HCT116 (cell line): ENCODE results near the gene GRAMD4. TPM values are rescaled to one million over a fixed set of nuclear protein-coding genes. Genes with fewer than 3 reads are reported as not detected.

Source experiments
- ATAC-seq: fragments of 200-7000 bp; cut with Tn5 transposase; 2 replicates; pipeline ENCODE4 v1.9.1; 2020; ENCODE audit warnings: mild to moderate bottlenecking, moderate library complexity
- BruUV-seq: library from RNA; stranded (reverse); fragments of 400-500 nt; replicated peaks from 2 replicates; lab custom pipeline; 2021; lab: Mats Ljungman, UMichigan
- CTCF ChIA-PET: fragments of 300-600 bp; sonication (Branson Sonifier 250); formaldehyde crosslinking; loops from one replicate; lab custom pipeline; 2021; ENCODE audit warnings: antibody characterized with exemption; lab: Charles Lee
- POLR2A ChIA-PET: fragments of 300-600, 350-600 bp; sonication (Branson Sonifier 250); formaldehyde crosslinking; loops from one replicate; lab custom pipeline; 2021; ENCODE audit warnings: antibody characterized with exemption; lab: Charles Lee
- RAD21 ChIA-PET, 2 experiments: fragments of 300-600 bp; sonication (Branson Sonifier 250); formaldehyde crosslinking; loops; one replicate each; lab custom pipeline; 2023; ENCODE audit warnings: low total read pairs in 2 of 2; ENCODE audit not compliant: uncharacterized antibody in 2 of 2, unreplicated experiment in 2 of 2, low non-redundant PET in 1 of 2; lab: Charles Lee
- DNase-seq: peaks from one replicate; pipeline ENCODE4 v3.0.0-alpha.2; 2010; ENCODE audit warnings: low read depth, low spot score
- H2AFZ ChIP-seq: fragments of 200-600 bp; shearing (Covaris generic), sonication (generic); 2 replicates; pipeline ENCODE4 v1.6.1; 2017; ENCODE audit warnings: low read depth, mixed run types, mixed read lengths, antibody characterized with exemption, low read length; ENCODE audit not compliant: poor library complexity, severe bottlenecking
- H3K27ac ChIP-seq: 2 replicates; pipeline ENCODE4 v1.5.1; 2012; ENCODE audit warnings: low read depth, low read length
- H3K27me3 ChIP-seq: fragments of 200-600 bp; sonication (generic); 2 replicates; pipeline ENCODE4 v1.6.1; 2016; ENCODE audit warnings: mixed run types, low read length, mixed read lengths; ENCODE audit not compliant: insufficient read depth
- H3K36me3 ChIP-seq, 2 experiments: fragments of 200-500 bp in 1 of 2; fragments of 200-600 bp in 1 of 2; sonication (Bioruptor generic) in 1 of 2; sonication (generic) in 1 of 2; 2 replicates each; pipeline versions ENCODE4 v1.5.1 to v1.6.1; 2014 to 2016; ENCODE audit warnings: low read length in 2 of 2, inconsistent platforms in 1 of 2, mixed read lengths in 1 of 2, mixed run types in 1 of 2; ENCODE audit not compliant: insufficient read depth in 2 of 2, control insufficient read depth in 1 of 2
- H3K4me1 ChIP-seq, 2 experiments: fragments of 200-600 bp in 1 of 2; sonication (generic) in 1 of 2; 2 replicates each; pipeline versions ENCODE4 v1.5.1 to v1.6.1; 2012 to 2017; ENCODE audit warnings: low read length in 2 of 2, inconsistent platforms in 1 of 2, mild to moderate bottlenecking in 1 of 2, mixed read lengths in 1 of 2, mixed run types in 1 of 2, moderate library complexity in 1 of 2; ENCODE audit not compliant: insufficient read depth in 2 of 2, control insufficient read depth in 1 of 2
- H3K4me2 ChIP-seq: fragments of 200-600 bp; sonication (generic); 2 replicates; pipeline ENCODE4 v1.6.1; 2017; ENCODE audit warnings: mixed run types, low read length, mixed read lengths
- H3K4me3 ChIP-seq, 2 experiments: fragments of 200-600 bp in 1 of 2; sonication (generic) in 1 of 2; replicated peaks in 1 of 2; 2 replicates each; pipeline ENCODE4 v1.5.1; 2011 to 2016; ENCODE audit warnings: low read length in 2 of 2, control low read depth in 1 of 2, low read depth in 1 of 2, mild to moderate bottlenecking in 1 of 2, mixed read lengths in 1 of 2, mixed run types in 1 of 2
- H3K79me2 ChIP-seq: fragments of 200-600 bp; sonication (generic); 2 replicates; pipeline ENCODE4 v1.6.1; 2017; ENCODE audit warnings: mild to moderate bottlenecking, mixed run types, low read length, moderate library complexity, mixed read lengths; ENCODE audit not compliant: insufficient read depth
- H3K9ac ChIP-seq: fragments of 200-600 bp; sonication (generic); 2 replicates; pipeline ENCODE4 v1.6.1; 2016; ENCODE audit warnings: low read length, mixed read lengths
- H3K9me2 ChIP-seq: fragments of 200-600 bp; sonication (generic), shearing (Covaris generic); 2 replicates; pipeline ENCODE4 v1.6.1; 2017; ENCODE audit warnings: mixed run types, mild to moderate bottlenecking, moderate library complexity; ENCODE audit not compliant: insufficient read depth
- H3K9me3 ChIP-seq, 2 experiments: fragments of 200-500 bp in 1 of 2; fragments of 200-600 bp in 1 of 2; sonication (Bioruptor generic) in 1 of 2; sonication (generic) in 1 of 2; 2 replicates each; pipeline ENCODE4 v1.6.1; 2014 to 2017; ENCODE audit warnings: low read length in 2 of 2, mixed read lengths in 2 of 2, inconsistent platforms in 1 of 2, low read depth in 1 of 2, mild to moderate bottlenecking in 1 of 2, mixed run types in 1 of 2, moderate library complexity in 1 of 2; ENCODE audit not compliant: control insufficient read depth in 1 of 2, insufficient read depth in 1 of 2
- H4K20me1 ChIP-seq: fragments of 200-600 bp; sonication (generic), shearing (Covaris generic); 2 replicates; pipeline ENCODE4 v1.6.1; 2017; ENCODE audit warnings: mixed run types, mild to moderate bottlenecking, moderate library complexity; ENCODE audit not compliant: insufficient read depth
- ATF3 ChIP-seq: IDR thresholded peaks from 2 replicates; pipeline ENCODE4 v1.6.1; 2012
- CBX3 ChIP-seq: IDR thresholded peaks from 2 replicates; pipeline ENCODE4 v1.6.1; 2012; ENCODE audit warnings: low read depth
- CEBPB ChIP-seq: IDR thresholded peaks from 2 replicates; pipeline ENCODE4 v1.6.1; 2012; ENCODE audit warnings: low read depth
- EZH2phosphoT487 ChIP-seq: fragments of 200-600 bp; IDR thresholded peaks from 2 replicates; pipeline ENCODE4 v1.6.1; 2018; ENCODE audit warnings: antibody characterized with exemption, borderline replicate concordance
- POLR2A ChIP-seq: IDR thresholded peaks from 2 replicates; pipeline ENCODE4 v1.7.0; 2011; ENCODE audit warnings: borderline replicate concordance; ENCODE audit not compliant: insufficient read depth, insufficient read length; ENCODE audit errors: extremely low read depth
- intact Hi-C: fragments of 100-400 bp; cut with micrococcal nuclease; formaldehyde crosslinking; loops from 2 replicates; pipeline ENCODE4 v1.10.0; 2022
- total RNA-seq: library from RNA; stranded (reverse); gene quantifications from one replicate; pipeline ENCODE4 v1.2.1, GENCODE V29; 2021; ENCODE audit not compliant: unreplicated experiment

GRAMD4 gene
- total RNA-seq, 1 experiment from 2014 or later: 25.8 TPM

GRCh38 chr22:46652847-46653331, 32.7 kb downstream of the GRAMD4 start:
- Histone ChIP-seq H3K79me2 (no peaks in the 10 kb centered on the region), H4K20me1 (no peaks in the 10 kb centered on the region), H3K27me3 (no peaks in the 10 kb centered on the region), H2AFZ (no peak overlapping the region), H3K4me3 (no peak overlapping the region), H3K9ac (no peak overlapping the region)
- ATAC-seq (no peak), DNase-seq (no peak)
- POLR2A ChIA-PET: no interaction called here
- TF ChIP-seq CBX3: no peak
- TF ChIP-seq EZH2phosphoT487: no peak
- no peak for TF ChIP-seq CEBPB
- TF ChIP-seq POLR2A: no peak
- no peak for TF ChIP-seq ATF3
- TF ChIP-seq, all 23 proteins: peak for 0
- Histone ChIP-seq H3K36me3 (no peaks in the 10 kb centered on the region), H3K4me1 (no peaks in the 10 kb centered on the region), H3K9me3 (no peaks in the 10 kb centered on the region), H3K9me2 (no peaks in the 10 kb centered on the region), H3K4me2 (no peak overlapping the region), H3K27ac (no peak overlapping the region)
- ChIA-PET CTCF (no interaction called here), RAD21 (no interaction called here)
- intact Hi-C loops: no loop called here
- no TSS peak for BruUV-seq

- no peaks in the 10 kb centered on the region for H3K27me3 ChIP-seq
- intact Hi-C loops: no loop called here
- BruUV-seq: no TSS peak
- H3K9me2 ChIP-seq: no peaks in the 10 kb centered on the region
- H3K4me2 ChIP-seq: no peak overlapping the region
- no peak for DNase-seq
- ChIA-PET RAD21 (no interaction called here), POLR2A (no interaction called here), CTCF (no interaction called here)
- no peaks in the 10 kb centered on the region for H3K79me2 ChIP-seq
- ATAC-seq: no peak
- H3K9me3 ChIP-seq: no peaks in the 10 kb centered on the region
- H2AFZ ChIP-seq: no peak overlapping the region
- no peak overlapping the region for H3K9ac ChIP-seq
- H3K4me1 ChIP-seq: no peaks in the 10 kb centered on the region
- no peaks in the 10 kb centered on the region for H4K20me1 ChIP-seq
- no peak overlapping the region for H3K27ac ChIP-seq
- TF ChIP-seq POLR2A (no peak), ATF3 (no peak)
- TF ChIP-seq, all 23 proteins: peak for 0
- Histone ChIP-seq H3K36me3 (no peaks in the 10 kb centered on the region), H3K4me3 (no peak overlapping the region)
These were observed 33.4 kb downstream of the GRAMD4 start for GRCh38 chr22:46653596-46653995.
